GM21786 (cell line): ENCODE data around the gene KLC1.
"Not testable (repeated sequence)": the region's sequence is repeated elsewhere in the genome, so short reads cannot be mapped to it uniquely, and the experiment has no call there.

Experiments
- ATAC-seq: cut with Tn5 transposase; IDR thresholded peaks from one replicate; pipeline ENCODE4 v1.9.1; 2021; ENCODE audit not compliant: unreplicated experiment

Gene KLC1

DNA sequence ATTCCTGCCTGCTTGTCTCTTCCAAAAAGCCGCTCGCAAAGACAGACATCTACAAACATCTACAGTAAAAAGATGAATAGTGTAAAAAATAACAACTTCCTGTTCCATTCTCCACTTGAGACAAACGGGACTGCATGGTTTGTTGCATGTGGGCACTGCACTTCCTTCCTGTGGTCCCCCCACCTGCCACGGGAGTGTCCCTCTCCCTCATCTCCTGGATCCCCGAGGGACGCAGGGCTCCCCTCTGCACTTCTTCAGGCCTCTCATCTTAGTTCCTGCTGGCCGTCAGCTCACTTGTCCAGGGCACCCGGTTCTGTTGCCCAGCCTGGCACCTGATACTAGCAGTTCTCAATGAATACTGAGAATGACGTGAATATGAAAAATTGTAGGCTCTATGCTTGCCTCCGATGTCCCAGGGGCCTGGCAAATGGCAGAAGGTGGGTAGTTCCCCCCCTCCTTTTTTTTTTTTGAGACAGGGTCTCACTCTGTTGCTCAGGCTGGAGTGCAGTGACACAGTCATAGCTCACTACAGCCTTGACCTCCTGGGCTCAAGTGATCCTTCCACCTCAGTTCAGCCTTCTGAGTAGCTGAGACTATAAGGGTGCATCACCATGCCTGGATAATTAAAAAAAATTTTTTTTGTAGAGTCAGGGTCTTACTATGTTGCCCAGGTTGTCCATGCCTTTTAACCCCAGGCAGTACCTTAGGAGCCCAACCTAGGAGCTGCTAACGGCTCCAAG, 3.5 kb upstream of the KLC1 start:
- ATAC-seq, result peak; percentile 27

- ATAC-seq, result no peak
These were observed 2.7 kb upstream of the KLC1 start for GRCh38 chr14:103626146-103626850.

DNA sequence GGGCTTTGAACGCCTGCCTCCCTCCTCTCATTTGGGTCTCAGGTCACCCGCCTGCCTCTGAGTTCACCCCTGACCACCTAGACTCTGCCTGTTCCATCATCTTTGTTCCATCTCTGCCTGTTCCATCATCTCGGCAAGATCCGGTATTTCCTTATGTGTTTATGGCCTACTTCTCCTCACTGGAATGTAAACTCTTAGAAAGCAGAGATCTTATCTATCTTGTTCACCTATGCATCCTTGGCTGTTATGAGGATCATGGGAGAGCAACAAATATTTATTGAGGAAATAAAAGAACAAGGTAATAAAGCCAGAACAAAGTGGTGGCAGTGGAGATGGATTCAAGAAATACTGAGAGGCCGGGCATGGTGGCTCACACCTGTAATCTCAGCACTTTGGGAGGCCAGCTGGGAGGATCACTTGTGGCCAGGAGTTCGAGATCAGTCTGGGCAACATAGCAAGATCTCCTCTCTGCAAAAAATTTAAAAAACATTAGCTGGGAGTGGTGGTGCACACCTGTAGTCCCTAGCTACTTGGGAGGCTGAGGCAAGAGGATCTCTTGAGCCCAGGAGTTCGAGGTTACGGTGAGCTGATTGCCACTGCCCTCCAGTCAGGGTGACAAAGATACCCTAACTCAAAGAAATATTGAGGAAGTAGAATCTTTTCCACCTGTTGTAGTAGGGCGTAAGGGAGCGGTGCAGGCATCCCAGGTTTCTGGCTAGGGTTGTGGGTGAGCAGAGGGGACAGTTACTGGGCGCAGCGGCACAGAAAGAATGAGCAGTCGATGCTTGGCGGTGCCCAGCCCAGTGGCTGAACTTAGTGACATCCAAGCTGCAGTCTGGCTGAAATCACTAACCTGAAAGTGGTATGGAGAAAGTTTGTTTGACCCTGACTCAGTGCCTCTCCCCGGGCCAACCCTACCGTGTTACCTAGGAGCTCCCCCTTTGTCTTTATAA, 1.7 kb upstream of the KLC1 start:
- ATAC-seq, result no peak

DNA sequence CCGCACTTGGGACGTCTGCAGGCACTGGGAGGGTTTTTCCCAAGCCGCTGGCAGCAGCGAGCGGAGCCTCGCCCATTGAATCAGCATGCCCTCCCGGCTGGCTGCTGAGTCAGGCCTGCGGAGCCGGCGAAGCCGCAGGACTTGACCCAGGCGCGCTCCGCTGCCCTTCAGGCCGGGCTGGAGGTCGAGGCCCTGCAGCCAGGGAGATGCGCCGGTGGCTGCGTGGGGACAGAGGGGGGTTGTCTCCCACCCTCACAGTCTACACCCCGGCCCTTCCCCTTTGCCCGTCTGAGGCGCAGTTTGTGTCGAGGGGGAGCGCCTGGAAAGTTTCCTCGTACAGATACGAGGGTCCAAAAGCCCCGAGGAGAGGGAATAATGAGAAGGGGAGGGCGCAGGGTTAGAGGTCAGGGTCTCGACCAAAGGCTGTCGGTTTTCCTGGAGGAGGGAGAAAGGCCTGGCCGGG, 759 bp upstream of the KLC1 start:
- ATAC-seq, result no peak

GRCh38 chr14:103629503-103630121, 601 bp downstream of the KLC1 start:
- no peak for ATAC-seq

GRCh38 chr14:103630364-103631108, 1.5 kb downstream of the KLC1 start:
- no peak for ATAC-seq

- no peak for ATAC-seq
These were observed 4.4 kb downstream of the KLC1 start for GRCh38 chr14:103633391-103633790.

GRCh38 chr14:103634156-103634555, 5.1 kb downstream of the KLC1 start:
- no peak for ATAC-seq

GRCh38 chr14:103638594-103638993, 9.6 kb downstream of the KLC1 start:
- no peak for ATAC-seq

- no peak for ATAC-seq
These were observed 12.2 kb downstream of the KLC1 start for GRCh38 chr14:103641161-103641560.

DNA sequence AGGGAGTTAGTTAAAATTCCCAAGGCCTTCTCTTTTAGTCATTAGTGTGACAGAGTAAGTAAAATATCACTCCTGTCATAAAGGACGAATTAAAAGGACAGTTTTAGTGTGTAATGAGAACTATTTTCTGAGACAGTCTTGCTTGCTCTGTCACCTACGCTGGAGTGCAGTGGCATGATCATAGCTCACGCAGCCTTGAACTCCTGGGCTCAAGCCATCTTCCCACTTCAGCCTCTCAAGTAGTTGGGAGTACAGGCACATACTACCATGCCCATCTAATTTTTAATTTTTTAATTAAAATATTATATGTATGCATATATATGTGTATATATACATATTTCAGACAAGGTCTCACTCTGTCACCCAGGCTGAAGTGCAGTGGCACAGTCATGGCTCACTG, 17.2 kb downstream of the KLC1 start:
- ATAC-seq, result no peak

DNA sequence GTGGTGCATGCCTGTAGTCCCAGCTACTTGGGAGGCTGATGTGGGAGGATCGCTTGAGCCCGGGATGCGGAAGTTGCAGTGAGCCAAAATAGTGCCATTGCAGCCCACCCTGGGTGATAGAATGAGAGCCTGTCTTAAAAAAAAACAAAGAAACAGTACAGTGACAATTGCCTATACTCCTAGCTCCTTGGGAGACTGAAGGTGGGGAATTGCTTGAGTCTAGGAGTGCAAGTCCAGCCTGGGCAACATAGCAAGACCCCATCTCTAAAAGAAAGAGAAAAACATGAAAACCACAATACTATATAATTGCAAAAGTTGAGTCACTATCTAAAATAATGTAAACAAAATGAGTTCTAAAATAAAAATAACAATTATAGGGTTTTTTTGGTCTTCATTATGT, 20.0 kb downstream of the KLC1 start:
- ATAC-seq, result no peak

GRCh38 chr14:103650213-103650612, 21.2 kb downstream of the KLC1 start:
- no peak for ATAC-seq

- ATAC-seq, result no peak
These were observed 22.6 kb downstream of the KLC1 start for GRCh38 chr14:103651585-103651984.

DNA sequence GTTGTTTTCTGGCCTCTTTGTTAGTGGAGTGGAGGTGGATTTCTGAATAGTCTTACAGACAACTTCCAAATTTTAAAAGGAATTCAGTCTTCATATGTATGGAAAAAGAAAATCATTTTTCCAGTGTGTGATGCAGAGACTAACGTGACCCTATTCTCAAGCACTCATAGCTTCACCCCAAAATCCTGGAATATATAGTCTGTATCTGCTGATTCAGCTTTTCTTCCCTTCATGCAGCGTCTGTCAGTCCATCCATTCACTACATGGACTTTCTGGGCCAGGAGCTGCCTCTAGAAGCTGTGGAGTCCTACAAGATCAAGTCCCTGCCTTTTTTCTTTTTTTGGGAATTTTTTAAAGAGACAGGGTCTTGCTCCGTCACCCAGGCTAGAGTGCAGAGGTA, 23.8 kb downstream of the KLC1 start:
- ATAC-seq, result no peak

DNA sequence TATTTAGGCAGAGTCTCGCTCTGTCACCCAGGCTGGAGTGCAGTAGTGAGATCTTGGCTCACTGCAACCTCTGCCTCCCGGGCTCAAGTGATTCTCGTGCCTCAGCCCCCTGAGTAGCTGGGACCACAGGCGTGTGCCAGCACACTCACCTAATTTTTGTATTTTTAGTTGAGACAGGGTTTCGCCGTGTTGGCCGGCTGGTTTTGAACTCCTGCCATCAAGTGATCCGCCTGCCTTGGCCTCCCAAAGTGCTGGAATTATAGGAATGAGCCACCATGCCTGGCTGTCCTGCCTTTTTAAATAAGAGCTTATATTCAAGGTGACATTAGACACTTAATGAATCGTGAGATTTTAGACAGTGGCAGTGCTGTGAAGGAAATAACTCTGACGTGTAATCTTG, 24.3 kb downstream of the KLC1 start:
- ATAC-seq, result not testable (repeated sequence)

DNA sequence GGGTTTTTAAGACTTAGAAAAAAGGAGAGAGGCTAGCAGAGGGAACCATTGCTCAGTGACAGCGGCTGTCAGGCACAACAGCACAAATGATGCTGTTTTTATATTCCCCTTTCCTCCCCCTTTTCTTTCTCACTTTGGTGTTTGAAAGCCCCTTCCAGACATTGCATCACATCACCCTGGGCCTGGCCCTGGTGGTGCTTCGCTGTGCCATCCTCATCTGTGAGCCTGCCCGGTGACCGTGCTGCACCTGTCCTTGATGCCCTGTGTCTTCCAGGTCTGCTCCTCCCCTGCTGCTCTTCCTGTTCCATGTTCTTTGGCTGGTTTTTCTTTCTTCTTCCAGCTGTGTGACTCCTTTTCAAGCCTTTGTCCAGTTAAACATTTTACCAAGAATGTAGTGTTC, 24.8 kb downstream of the KLC1 start:
- ATAC-seq, result no peak

- ATAC-seq, result no peak
These were observed 25.6 kb downstream of the KLC1 start for GRCh38 chr14:103654619-103655018.

- ATAC-seq, result no peak
These were observed 27.2 kb downstream of the KLC1 start for GRCh38 chr14:103656031-103656755.

GRCh38 chr14:103656756-103657133, 27.7 kb downstream of the KLC1 start:
- ATAC-seq, result no peak
